HG03457 (cell line): ENCODE results near the gene METTL22.

Experiments used
- ATAC-seq: cut with Tn5 transposase; IDR thresholded peaks from one replicate; pipeline ENCODE4 v1.9.1; 2021; ENCODE audit warnings: moderate number of reproducible peaks; ENCODE audit not compliant: unreplicated experiment

Gene METTL22

GRCh38 chr16:8686879-8687278 lies 65.4 kb downstream of the METTL22 start:
- no peak for ATAC-seq

- no peak for ATAC-seq
Measured at GRCh38 chr16:8689686-8690085, 68.2 kb downstream of the METTL22 start.

- ATAC-seq, result no peak
Measured at GRCh38 chr16:8691728-8692127, 70.2 kb downstream of the METTL22 start.

GRCh38 chr16:8694795-8695728 lies 73.6 kb downstream of the METTL22 start:
- no peak for ATAC-seq

- no peak for ATAC-seq
Measured at GRCh38 chr16:8696880-8697279, 75.4 kb downstream of the METTL22 start.

- ATAC-seq, result no peak
Measured at GRCh38 chr16:8697965-8698364, 76.5 kb downstream of the METTL22 start.
